Measurements from ENCODE around the gene IGSF9B. TPM values are rescaled to one million over a fixed set of nuclear protein-coding genes. Genes with fewer than 3 reads are reported as not detected.

The IGSF9B gene
- total RNA-seq, 4 donors from 2014 or later, result 21.7 to 130 (median 58.6) TPM

DNA sequence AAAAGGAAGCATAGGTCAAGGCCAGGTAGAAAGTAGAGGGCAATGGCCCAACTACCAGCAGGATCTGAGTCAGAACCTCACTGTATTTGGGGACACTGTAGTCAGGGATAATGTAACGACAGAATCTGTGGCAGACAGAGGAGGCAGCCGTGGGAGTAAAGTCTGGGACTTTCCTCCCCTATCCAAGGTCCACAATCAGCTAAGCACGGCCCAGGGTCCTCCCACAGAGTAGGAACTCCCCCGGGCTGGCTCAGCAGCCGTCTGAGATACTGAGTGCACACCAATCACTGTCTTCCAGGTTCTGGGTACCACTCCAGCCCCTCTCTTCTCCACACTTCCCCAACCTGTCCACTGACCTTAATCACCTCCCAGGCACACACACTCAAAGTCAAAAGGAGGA is 3.2 kb downstream of the IGSF9B start:
- H3K4me1 ChIP-seq, result peaks cover 79 to 100% (median 95%) of the 10 kb centered on the region in 4 donors
- 33% methylated on average over 5 of the region's 5 CpGs for WGBS
- TF ChIP-seq, protein P1, sequence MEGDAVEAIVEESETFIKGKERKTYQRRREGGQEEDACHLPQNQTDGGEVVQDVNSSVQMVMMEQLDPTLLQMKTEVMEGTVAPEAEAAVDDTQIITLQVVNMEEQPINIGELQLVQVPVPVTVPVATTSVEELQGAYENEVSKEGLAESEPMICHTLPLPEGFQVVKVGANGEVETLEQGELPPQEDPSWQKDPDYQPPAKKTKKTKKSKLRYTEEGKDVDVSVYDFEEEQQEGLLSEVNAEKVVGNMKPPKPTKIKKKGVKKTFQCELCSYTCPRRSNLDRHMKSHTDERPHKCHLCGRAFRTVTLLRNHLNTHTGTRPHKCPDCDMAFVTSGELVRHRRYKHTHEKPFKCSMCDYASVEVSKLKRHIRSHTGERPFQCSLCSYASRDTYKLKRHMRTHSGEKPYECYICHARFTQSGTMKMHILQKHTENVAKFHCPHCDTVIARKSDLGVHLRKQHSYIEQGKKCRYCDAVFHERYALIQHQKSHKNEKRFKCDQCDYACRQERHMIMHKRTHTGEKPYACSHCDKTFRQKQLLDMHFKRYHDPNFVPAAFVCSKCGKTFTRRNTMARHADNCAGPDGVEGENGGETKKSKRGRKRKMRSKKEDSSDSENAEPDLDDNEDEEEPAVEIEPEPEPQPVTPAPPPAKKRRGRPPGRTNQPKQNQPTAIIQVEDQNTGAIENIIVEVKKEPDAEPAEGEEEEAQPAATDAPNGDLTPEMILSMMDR (IDR thresholded peaks at IDR 0.05), result no peak
- TF ChIP-seq POLR2AphosphoS5 (IDR thresholded peaks at IDR 0.05), result no peak
- TF ChIP-seq EP300 (IDR thresholded peaks at IDR 0.05), result no peak
- TF ChIP-seq POLR2A (IDR thresholded peaks at IDR 0.05; ENCODE audit: low read depth), result no peak
- no peaks in the 10 kb centered on the region for H3K9me3 ChIP-seq
- DNase-seq (ENCODE audit: extremely low spot score), result no peak
- H3K4me3 ChIP-seq, result peak overlapping the region; percentile 11 to 74 (median 54)
- H3K36me3 ChIP-seq, result no peaks in the 10 kb centered on the region
- H3K27me3 ChIP-seq, result peaks cover 0 to 12% (median 0%) of the 10 kb centered on the region in 4 donors
- peak overlapping the region; percentile 90 to 97 (median 96) for H3K27ac ChIP-seq (replicated peaks in 1 of 4)
- intact Hi-C loops (cut with DNase I), result no loop called here

DNA sequence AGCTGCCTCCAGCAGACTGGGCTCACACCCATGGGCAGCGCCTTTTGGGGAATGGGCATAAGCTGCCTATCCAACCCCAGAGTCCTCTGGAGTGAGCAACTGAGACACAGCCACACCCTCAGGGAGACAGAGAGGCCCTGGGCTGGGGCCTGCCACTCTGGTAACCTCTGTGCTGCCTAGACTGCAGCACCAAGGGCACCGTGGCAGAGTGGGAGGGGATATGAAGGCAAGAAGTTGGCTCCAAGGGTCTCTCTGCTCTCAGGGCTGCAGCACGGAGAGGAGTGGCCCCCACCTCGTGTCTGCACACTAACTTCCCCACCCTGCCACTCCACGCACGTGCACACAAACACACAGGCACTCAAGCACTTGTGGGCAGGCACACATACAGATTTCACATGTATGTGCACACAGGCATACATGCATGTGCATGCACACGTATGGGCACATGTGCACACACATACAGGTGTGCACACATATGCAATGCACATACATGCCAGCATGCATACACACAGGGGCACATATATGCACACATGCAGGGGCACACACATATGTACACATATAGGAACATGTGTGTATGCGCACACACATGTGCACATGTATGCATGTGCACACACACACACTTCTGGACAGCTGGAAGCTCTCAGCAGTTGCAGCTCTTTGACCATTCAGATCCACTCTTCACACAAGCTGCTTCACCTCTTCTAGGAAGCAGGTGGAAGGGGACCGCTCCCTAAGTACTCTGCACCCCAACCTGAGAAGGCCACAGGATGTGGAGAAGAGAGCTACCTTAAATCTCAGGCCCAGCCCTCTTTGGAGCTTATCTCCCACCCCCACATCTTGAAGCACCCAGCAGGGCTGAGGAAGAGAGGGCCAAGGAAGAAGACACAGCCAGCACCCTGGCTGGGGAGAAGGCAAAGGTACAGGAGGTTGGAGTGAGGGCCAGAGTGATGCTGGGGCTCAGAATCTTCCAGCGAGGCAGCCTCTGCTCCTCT is 4.3 kb downstream of the IGSF9B start:
- Histone ChIP-seq H3K27me3 (peaks cover 0 to 12% (median 0%) of the 10 kb centered on the region in 4 donors), H3K4me3 (peak overlapping the region; percentile 46 to 74 (median 53)), H3K9me3 (no peaks in the 10 kb centered on the region), H3K27ac (replicated peaks in 1 of 4) (peak overlapping the region; percentile 90 to 97 (median 96)), H3K4me1 (peaks cover 86 to 100% (median 95%) of the 10 kb centered on the region in 4 donors), H3K36me3 (no peaks in the 10 kb centered on the region)
- intact Hi-C loops (cut with DNase I), result no loop called here
- no peak for DNase-seq (ENCODE audit: extremely low spot score)
- WGBS, result 53% methylated on average over 9 of the region's 10 CpGs
- TF ChIP-seq, protein P1 (IDR thresholded peaks at IDR 0.05), result no peak
- TF ChIP-seq POLR2AphosphoS5 (IDR thresholded peaks at IDR 0.05) (peak in 1 of 2 donors; percentile 72), EP300 (IDR thresholded peaks at IDR 0.05) (no peak)

- peak overlapping the region; percentile 90 to 97 (median 96) for H3K27ac ChIP-seq (replicated peaks in 1 of 4)
- H3K36me3 ChIP-seq, result no peaks in the 10 kb centered on the region
- intact Hi-C loops (cut with DNase I), result no loop called here
- no peaks in the 10 kb centered on the region for H3K9me3 ChIP-seq
- TF ChIP-seq POLR2A (IDR thresholded peaks at IDR 0.05; ENCODE audit: low read depth) (no peak), POLR2AphosphoS5 (IDR thresholded peaks at IDR 0.05) (peak; percentile 52 to 71)
- H3K4me3 ChIP-seq, result peak overlapping the region; percentile 46 to 58 (median 50)
- peaks cover 93 to 100% (median 99%) of the 10 kb centered on the region in 4 donors for H3K4me1 ChIP-seq
- peaks cover 0 to 12% (median 0%) of the 10 kb centered on the region in 4 donors for H3K27me3 ChIP-seq
- WGBS, result 16% methylated on average over 3 of the region's 32 CpGs
- DNase-seq (ENCODE audit: extremely low spot score), result no peak
Measured at GRCh38 chr11:133951327-133952198, 5.2 kb downstream of the IGSF9B start.

GRCh38 chr11:133950874-133951326 is 5.9 kb downstream of the IGSF9B start:
- Histone ChIP-seq H3K4me3 (peak overlapping the region; percentile 46 to 58 (median 50)), H3K27me3 (peaks cover 0 to 10% (median 0%) of the 10 kb centered on the region in 4 donors), H3K36me3 (no peaks in the 10 kb centered on the region), H3K27ac (replicated peaks in 1 of 4) (peak overlapping the region; percentile 90 to 97 (median 96)), H3K4me1 (peaks cover 95 to 100% (median 100%) of the 10 kb centered on the region in 4 donors), H3K9me3 (no peaks in the 10 kb centered on the region)
- DNase-seq (ENCODE audit: extremely low spot score), result no peak
- TF ChIP-seq, protein P1 (IDR thresholded peaks at IDR 0.05), result no peak
- TF ChIP-seq POLR2A (IDR thresholded peaks at IDR 0.05; ENCODE audit: low read depth) (no peak), EP300 (IDR thresholded peaks at IDR 0.05) (peak; percentile 46), POLR2AphosphoS5 (IDR thresholded peaks at IDR 0.05) (peak; percentile 25 to 61)
- 27% methylated on average over 16 of the region's 17 CpGs for WGBS
- intact Hi-C loops (cut with DNase I), result no loop called here
